ENCODE results near the gene RALGPS1.

The RALGPS1 gene

DNA sequence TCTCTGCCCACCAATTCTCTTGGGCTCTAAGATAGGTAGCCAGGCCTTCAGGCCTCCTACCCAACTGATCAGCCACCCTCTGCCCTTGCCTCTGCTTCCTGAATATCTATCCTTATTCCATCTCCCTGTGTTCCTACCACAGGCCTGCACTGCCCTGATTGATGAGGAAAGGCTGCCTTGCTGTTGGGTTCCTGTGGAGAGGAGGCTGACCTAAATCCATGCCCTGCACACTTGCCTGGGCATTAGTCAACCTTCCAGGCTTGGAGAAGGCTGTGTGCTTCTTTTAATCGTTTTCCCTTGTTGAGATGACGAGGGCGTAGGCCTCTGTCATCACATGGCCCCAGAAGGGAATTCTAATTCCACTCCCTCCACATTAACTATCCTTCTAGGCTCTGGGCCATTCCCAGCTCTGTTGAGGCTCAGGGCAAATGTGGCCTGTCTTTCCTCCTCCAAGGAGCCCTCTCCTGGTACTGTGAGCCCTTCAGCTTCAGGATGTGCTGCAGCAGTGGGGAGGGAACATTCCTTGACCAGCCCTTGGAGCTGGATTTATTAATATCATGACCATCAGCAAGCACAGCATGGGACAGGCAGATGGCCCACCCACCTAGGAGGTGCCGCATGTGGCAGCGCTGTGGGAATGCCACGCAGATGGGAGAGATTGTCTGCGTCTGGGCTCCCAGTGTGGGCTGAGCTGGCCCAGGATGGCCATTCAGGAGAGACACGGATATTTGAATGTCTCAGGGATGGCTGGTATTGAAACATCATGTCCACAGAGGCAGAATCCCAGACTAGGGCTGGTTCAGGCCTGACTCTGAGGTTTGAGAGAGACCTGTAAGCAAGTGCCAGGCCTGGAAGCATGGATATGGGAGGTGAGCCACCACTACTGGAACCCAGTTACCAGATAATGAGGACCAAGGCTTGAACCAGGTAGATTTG lies 166.9 kb downstream of the RALGPS1 start:
- no peak for DNase-seq

DNA sequence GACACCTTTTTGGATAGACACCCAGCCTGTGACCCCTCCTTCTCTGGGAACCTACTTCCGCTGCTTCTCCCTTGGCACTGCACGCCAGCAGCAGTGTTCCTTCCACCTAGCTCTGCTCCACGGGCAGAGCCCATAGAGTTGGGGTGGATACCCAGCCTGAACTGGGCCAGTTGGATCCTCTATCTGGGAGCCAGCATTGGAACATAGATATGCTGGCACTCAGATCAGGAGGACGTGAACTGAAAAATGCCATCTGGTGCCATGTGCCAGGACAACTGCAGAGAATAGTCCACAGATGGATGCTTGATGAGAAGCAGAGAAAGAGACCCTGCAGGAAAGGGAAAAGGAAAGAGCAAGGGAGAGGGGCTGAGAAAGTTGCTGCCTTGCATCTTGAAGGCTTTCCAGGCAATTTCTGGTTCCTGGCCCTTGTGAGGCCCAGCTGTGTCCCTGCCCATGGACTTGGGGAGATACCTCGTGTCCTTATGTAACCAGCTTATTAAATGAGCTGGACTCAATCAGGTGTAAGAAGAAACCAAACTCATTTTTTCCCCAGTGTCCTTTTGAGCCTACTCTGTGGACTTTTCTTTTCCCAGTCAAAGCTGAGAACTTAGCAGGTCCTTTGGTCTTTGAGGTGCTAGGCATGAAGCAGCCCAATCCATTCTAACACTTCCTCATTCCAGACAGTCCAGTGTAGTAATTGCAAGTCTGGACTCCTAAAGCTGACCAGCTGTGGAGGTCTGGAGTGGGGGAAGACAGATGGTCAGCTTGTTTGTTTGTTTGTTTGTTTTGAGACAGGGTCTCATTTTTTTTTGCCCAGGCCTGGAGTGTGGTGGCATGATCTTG lies 168.8 kb downstream of the RALGPS1 start:
- no peak for DNase-seq

DNA sequence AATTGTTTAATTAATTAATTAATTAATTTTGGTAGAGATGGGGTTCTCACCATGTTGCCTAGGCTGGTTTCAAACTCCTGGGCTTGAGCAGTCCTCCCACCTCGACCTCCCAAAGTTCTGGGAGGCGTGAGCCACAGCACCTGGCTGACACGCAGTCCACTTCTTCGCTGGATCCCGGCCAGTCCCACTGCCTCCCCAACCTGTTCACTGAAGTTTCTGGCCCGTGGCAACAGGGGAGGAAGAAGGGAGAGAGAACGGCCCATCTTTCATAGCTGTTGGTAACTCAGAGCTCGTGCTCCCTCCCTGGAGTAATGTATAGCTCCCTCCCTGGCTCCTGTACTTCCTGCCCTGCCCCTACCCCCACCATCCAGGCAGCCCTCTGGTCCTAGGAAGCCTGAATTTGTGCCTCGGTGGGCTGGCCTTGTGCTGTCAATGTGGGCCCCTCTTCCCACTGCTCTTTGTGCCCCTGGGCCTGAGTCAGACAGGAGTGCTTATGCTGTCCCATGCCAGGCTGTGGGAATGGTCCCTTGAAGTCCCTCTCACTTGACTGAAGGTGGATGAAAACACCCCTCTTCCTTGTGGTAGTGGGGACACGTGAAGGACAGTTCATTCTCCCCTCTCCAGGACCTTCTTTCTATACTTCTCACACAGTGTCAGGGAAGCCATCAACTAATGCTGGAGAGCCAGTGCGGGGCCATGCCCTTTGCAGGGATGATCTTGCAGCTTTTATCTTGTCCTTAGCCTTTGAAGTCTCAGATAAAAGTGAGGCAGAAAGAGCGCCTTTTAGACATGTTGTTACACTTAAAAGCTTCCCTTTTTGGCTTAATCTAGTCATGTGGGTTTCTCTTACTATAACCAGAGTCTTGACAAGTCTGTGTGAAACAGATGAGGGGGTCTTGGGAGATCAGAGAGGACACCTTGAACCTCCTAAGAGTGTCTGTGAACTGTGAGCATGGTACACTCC lies 169.8 kb downstream of the RALGPS1 start:
- no peak for DNase-seq

DNA sequence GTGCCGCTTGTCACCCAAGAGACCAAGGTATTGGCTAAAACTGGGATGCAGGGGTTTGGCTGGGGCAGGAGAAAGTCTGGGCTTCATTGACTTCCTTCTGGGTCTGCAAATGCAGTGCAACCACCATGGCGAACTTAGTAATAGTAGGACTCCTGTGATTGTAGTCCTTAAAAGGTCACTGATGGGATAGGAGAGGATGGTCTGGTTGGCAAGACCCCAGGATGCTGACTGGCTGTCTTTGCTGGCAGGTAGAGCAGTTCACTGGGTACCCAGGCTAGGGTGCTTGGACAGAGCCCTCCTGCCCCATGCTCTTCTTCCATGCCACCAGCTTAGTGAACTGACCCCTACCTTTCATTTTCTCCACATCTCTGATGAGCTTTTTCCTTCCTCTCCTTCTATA lies 170.6 kb downstream of the RALGPS1 start:
- no peak for DNase-seq

DNA sequence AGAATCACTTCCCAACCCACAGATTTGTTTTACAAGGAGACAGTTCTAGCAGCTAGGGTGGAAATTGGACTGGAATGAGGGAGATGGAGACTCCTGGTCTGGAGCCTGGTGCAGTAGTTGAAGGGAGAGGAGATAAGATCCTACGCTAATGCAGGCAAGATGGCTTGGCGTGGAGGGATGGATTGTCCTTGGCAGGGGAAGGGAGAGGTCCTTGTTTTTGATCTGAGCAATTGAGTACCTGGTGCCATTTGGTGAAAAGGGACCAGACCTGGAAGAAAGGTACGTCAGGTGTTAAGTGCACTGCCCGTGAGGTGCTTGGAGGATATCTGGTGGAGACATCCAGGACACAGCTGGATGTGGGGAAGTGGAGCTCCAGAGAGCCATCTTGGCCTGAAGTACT lies 172.2 kb downstream of the RALGPS1 start:
- no peak for DNase-seq

DNA sequence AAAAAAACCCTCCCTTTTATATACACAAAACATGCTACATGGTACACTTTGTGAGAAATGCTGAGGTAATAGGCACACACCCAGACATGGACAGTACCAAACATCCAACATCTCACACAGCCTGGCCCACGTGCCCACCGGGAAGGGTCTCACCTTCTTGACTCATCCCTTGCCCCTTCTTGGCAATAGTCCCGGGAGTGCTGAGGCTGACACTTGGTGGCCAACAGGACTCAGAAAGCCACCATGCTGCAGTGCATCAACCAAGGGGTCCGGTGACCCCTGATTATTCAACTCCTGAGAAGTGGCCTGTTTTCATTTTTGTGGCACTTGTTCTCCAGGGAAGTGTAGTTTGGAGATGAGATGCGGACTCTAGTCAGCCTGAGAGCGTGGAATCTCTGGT lies 172.8 kb downstream of the RALGPS1 start:
- no peak for DNase-seq

DNA sequence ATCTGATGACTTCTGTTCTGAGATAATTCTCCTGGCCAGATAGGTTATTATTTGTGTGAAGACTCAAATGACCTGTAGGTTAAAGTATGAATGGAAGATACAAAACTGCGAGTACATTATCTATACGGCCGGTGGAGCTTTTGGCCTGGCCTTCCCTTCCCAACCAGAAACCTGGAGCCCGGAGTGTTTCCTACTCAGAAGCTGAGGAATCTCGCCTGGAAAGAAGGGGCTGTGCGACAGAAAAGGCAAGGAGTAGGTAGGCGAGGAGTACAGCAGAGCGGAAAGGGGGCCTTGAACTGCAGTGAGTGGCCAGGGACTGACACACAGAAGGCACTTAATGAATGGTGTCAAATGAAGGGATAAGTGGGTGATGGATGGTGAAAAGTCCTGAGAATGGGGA lies 173.3 kb downstream of the RALGPS1 start:
- no peak for DNase-seq

DNA sequence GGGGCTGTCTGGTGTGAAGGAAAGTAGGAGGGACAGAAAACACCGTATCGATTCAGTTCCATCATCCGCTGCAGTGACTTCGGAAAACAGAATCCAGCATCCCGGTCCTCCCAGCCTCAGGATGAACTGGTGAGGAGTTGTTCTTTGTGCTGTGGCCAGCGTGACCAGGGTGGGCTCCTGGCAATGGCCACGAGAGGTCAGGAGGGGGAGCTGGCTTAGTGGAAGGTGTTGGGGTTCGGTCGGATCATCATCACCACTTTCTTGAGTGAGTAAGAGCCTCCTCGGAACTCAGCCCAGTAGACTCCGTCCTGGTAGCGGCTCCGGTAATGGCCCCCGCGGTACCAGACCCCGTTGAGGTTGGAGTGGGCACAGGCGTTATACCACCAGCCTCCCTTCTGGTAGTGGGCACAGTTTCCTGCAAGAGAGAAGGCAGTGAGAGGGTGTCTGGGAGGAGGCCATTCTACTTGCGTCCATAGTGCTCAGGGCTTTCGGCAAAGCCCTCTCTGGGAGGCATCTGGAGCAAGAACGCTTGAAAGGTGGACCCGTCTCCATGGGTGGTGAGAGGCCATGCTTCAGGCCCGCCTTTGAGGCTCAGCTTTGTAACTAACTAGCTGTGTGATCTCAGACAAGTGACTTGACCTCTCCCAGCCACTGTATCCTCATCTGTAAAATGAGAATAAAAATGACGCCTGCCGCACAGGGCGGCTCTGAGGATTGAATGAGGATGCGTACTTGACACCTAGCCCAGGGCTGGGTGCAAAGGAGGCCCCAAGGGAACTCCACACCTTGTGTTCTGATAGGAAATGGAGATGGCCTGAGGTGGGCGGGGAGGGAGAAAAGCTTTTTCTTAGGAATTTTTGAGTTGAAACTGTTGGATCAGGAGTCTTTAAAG lies 174.4 kb downstream of the RALGPS1 start:
- DNase-seq, result no peak

DNA sequence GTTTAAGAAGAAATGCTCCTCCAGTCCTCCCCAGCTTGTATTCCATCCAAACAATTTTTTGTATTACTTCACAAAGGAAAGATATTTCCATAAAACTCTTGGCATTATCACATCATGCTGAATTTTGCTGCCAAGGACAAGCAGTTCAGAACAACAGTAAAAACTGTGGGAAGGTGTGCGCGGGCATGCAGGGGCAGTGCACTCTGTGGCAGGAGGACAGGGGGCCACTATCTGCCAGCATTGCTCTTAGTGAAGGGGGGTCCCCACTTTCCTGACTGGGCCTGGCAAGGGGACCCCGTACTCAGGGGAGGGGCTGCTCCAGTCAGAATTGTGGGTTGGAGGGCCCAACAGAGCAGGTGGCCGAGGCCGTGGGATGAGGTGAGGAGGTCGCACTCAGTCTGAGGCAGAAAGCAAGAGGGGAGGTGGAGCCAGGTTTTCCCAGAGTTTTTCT lies 175.1 kb downstream of the RALGPS1 start:
- DNase-seq, result no peak

DNA sequence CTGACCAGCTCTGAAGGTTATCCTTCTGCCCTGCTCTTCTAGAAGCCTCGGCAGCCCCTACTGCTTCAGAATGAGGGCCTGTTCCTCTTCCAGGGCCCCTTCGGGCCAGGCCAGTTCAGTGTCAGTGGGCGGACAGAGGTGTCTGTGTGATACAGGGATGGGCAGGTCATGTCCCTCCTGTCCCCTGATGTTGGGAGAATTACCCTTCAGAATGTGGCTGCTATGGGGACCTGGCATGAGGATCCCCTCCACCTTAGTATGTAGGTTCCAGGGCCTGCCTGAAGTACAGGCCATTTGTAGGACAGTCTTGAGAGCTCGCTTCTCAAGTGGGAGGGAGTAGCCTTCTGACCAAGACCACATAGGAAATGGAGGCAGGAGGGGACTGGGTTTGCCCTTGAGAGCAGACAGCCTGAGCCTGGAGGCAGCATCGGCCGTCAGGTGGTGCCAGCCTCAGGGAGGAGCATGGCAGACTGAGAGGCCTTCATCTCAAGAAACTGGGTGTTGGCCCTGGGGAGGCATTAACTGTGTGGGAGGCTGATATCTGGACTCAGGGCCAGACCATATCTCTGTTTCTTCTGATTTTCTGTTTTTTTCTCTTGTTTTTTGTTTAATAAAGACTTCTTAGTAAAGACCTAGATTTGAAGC lies 175.9 kb downstream of the RALGPS1 start:
- DNase-seq, result no peak

DNA sequence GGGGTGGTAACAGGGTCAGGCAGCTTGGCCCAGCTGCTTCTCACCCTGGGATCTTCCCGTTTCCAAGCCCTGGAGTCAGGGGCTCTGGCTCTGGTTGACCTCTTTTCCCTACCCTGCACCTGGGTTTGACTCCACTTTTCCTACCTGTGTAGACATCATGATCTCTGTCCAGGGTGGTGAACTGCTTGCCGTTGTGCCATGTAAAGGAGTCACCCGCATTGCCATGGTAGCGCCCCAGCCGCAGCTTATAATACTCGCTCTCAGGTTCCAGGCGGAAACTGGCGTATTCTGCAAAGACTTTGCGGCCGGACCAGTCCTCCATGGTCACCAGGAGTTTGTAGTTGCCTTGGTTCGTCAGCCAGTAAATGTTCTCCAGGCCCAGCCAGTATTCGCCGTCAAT lies 176.9 kb downstream of the RALGPS1 start:
- no peak for DNase-seq

DNA sequence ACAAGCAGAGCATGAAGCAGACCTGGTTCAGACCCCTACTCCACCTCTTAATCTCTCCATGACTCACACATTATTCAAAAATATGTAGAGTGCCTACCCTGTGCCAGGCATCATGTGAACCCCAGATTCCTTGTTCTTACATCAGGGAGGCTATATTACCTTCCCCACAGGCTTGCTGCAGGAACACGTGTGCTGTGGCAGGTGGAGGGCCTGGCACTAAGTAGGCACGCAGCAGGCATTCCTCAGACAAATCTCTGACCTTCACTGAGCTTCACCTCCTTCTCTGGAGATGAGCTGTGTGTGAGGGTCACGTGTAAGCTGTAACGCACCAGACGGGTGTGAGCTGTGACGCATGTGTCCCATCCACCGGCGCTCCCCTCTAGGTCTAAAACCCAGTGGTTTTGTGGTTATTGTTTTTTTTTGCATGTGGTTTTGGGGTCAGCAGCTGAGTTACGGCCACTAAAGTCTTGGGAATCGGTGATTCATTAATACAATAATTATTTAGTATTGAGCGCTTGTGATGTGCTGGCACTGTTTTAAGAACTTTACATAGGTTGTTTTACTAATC lies 177.5 kb downstream of the RALGPS1 start:
- DNase-seq, result no peak

DNA sequence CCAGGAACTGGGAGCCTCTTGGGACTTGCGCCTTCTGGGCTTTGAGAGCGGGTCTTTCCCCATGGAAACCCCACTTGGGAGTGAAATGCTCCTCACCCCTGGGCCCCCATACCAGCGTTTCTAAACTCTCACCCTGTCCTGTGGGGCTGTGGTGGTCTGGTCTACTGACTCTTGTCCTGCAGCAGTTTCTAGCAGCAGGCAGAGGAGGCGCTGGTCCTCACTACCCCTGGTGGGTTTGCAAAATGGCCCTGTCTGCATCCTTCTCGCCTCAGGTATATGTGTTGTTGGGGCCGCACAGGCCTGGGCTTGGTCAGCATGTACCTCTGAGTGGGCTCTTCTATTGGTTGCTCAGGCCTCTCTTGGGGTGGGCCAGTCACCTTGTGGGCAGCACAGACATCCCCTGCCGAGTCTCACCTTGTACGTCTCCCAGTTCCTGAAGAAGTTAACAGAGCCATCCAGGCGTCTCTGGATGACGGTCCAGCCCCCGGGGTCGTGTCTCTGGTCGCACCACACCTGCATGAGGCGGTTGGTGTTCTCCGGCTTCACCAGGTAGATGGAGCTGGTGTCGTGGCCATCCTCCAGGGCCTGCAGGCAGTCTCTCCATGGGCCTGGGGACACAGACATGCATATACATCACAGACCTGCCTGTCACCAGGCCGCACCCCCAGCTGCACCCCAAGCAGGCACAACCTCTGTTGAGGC lies 178.9 kb downstream of the RALGPS1 start:
- DNase-seq, result no peak

DNA sequence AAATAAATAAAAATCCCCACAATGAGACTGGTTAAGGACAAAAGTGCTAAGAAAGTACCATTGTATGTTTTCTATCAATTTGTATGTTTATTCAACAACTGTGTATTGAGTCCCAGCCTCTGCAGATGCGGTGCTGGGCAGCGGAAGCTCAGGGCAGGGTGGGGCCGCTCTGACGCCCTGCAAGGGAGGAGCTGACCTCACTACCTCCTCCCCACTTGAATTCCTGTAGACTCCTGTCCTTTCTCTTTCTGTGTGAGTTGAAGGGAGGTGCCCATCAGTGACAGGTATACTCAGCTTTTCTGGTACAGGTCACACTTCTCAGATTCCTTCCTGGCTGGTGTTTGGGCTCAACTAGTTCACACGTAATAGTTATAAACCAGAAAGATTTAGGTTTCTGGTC lies 180.8 kb downstream of the RALGPS1 start:
- DNase-seq, result no peak

DNA sequence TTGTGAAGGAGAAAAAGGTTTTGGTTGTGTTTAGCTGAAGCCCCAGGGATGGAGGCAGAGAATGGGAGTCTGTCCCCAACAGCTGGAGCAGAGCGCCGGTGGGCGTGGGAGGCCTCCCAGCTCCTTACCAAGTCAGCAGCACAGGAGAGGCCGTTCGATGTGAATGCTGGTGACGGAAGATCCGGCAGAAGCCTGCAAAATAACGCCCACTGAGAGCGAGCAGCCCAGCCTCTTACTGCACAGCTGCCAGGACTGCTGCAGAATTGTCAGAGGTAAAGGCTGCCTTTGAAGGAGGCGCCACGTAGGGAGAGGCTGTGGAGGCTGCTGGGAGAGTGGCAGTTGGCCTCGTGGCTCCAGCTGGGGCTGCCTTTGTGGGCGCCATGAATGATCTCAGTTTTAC lies 181.6 kb downstream of the RALGPS1 start:
- no peak for DNase-seq

DNA sequence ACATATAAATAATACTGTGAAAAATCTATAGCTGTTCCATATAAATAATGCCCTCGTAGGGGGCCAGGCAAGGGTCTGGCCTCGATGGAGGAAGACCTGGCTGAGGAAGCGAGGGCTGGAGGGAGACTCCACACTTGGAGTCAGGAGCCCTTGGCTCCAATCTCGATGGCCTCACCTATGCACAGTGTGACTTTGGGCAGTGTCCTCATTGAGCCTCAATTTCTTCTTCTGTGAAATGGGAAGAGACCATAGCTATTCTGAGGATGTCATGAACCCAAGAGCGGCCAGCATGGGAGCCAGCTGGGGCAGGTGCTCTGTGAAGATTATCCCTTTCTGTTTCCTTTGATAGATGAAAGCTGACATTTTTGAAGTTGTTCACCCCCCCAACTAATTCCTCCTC lies 183.1 kb downstream of the RALGPS1 start:
- no peak for DNase-seq

DNA sequence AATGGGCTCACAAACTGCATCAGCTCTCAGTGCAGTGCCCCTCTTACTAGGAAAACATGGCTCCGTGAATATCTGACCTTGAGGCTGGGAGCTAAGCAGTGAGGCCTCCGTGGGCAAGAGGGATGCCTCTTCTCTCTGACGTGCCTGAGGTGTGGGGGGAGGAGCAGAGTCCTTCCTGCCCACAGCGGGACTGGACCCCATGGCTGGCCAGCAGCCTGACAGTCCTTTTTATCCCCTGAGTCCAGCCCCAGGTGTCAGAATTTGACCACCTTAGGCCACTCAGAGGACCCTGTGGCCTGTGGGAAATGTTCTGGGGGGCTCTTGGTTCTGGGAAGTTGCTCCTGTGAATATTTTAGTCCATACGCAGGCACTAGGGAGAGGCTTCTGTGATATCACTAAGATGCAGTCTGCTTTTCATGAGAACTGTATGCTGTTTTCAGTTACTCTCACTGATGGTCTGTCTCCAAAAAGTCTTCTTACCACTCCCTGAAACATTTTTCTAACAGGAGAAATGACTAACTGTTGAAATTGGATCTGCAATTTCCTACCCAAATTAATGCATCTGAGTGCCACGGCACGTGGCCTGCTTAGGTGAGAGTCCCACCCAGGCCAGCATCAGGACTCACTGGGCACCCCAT lies 184.5 kb downstream of the RALGPS1 start:
- DNase-seq, result no peak

DNA sequence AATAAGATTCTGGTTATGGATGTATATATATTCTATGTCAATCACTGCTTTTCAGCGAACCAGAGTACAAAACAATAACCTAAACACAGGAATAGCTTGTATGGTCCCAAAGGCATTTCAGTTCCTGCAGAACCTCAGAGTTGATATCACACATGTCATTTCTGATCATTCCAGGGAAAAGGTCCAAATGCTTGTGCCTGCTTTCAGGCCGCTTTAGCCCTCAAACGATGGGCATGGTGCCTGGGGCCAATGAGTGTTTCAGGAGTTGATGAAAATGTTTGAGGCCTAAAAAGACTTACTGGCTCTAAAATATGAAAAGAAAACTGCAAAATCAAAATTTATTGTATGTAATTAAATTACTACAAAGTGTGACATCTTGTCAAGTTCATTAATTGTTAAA lies 185.1 kb downstream of the RALGPS1 start:
- no peak for DNase-seq

DNA sequence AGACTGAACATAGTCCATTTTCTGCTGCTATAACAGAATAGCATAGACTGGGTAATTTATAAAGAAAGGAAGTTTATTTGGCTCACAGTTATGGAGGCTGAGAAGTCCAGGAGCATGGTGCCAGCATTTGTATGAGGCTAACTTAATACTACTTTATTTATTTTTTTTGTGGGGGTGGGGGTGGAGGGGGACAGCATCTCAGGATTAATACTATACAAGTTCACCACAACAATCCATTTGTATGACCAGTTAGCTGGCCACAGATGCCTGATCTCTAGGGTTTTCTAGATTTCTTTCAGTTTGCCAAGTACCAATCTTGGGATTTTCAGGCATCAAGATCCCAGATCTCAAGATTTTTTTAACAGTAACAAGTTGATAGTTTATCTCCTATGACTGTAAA lies 187.6 kb downstream of the RALGPS1 start:
- DNase-seq, result no peak

DNA sequence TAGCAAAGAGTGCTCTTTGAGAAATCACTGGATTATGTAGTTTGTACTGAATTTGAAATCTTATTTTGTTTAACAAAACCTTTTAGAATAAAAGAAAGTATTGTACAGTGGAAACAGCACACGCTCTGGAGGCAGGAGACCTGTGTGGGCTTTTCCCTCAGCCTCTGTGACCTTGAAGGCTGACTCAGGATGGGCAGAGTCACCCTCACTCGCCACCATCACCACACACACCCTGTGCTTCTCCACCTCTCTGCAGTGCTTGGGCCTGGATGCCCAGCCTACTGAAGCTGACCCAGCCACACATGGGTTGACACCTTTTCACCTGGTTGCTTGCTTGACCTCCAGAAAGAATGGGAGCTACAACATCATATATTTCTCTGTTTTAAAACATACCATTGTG lies 188.2 kb downstream of the RALGPS1 start:
- DNase-seq, result no peak

Data from EL (cell line).